ENCODE data around the gene GPR45.

DNA sequence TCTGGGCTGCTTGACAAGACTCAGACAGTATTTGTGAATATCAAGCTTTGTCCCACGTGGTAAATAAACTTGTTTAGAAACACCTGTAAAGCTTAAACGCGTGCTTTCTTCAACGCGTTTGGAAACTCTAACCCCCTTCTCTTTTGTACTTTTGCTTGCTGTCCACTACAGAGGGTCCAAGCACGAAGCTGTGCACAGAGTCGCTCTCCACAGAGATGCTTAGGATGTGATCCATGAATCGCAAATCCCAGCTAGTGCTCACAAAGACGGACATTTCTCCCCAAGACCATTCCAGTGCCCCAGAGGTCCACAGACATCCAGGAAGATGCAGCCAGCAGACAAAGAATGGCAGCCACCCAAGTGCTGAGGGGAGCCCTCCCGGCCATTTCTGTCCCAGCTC, at the start of gene GPR45:
- TF ChIP-seq CTCF (IDR thresholded peaks at IDR 0.05) (no peak), POLR2A (IDR thresholded peaks at IDR 0.05) (no peak)
